Lung (tissue), 12 donors: Measurements from ENCODE around the gene PCBP3. TPM values are rescaled to one million over a fixed set of nuclear protein-coding genes. Genes with fewer than 3 reads are reported as not detected.
"Not testable (repeated sequence)": the region's sequence is repeated elsewhere in the genome, so short reads cannot be mapped to it uniquely, and the experiment has no call there.

Source experiments
- ATAC-seq: fragments of 200-7000 bp; cut with Tn5 transposase; one replicate; pipeline ENCODE4 v1.9.1; 2020; ENCODE audit warnings: moderate number of reproducible peaks; ENCODE audit not compliant: insufficient read depth, low FRiP score
- DNase-seq, 3 donors: peaks; one replicate each; pipeline ENCODE4 v3.0.0-alpha.2; 2013 to 2017
- H3K27ac ChIP-seq, 2 donors: one replicate each; pipeline ENCODE4 v1.5.1; 2013; ENCODE audit warnings: mild to moderate bottlenecking in 2 of 2, moderate library complexity in 2 of 2, control low read depth in 1 of 2, inconsistent platforms in 1 of 2, low read depth in 1 of 2, low read length in 1 of 2
- H3K27me3 ChIP-seq, 3 donors: one replicate each; pipeline ENCODE4 v1.5.1; 2013; ENCODE audit warnings: low read length in 2 of 3; ENCODE audit not compliant: control insufficient read depth in 3 of 3, insufficient read depth in 3 of 3
- H3K36me3 ChIP-seq, 4 donors: one replicate each; pipeline ENCODE4 v1.5.1; 2013; ENCODE audit warnings: low read length in 4 of 4, mild to moderate bottlenecking in 1 of 4, moderate library complexity in 1 of 4; ENCODE audit not compliant: control insufficient read depth in 4 of 4, insufficient read depth in 4 of 4
- H3K4me1 ChIP-seq, 5 donors: one replicate each; pipeline ENCODE4 v1.5.1; 2013; ENCODE audit warnings: low read length in 5 of 5, mild to moderate bottlenecking in 2 of 5, moderate library complexity in 1 of 5; ENCODE audit not compliant: control insufficient read depth in 5 of 5, insufficient read depth in 5 of 5
- H3K4me3 ChIP-seq: one replicate; pipeline ENCODE4 v1.5.1; 2013; ENCODE audit warnings: mild to moderate bottlenecking, control low read depth, moderate library complexity
- H3K9ac ChIP-seq, 2 donors: one replicate each; pipeline ENCODE4 v1.5.1; 2013; ENCODE audit warnings: low read length in 2 of 2, control low read depth in 1 of 2; ENCODE audit not compliant: insufficient read depth in 1 of 2
- H3K9me3 ChIP-seq, 4 donors: one replicate each; pipeline ENCODE4 v1.5.1; 2013; ENCODE audit warnings: low read length in 3 of 4, mild to moderate bottlenecking in 1 of 4, moderate library complexity in 1 of 4; ENCODE audit not compliant: control insufficient read depth in 4 of 4, insufficient read depth in 3 of 4
- WGBS, 2 donors: extraction: QIAGEN DNeasy Blood & Tissue Kit; methylation state at CpG; one replicate each; pipeline ENCODE4 v1.1.7; 2013; 5-methylcytosine and 5-hydroxymethylcytosine counted together
- polyA plus RNA-seq, 2 donors: library from polyadenylated mRNA; stranded (reverse); fragments of 200-250 nt; gene quantifications; one replicate each; pipeline ENCODE4 v1.2.1, GENCODE V29; 2013
- total RNA-seq, 2 donors: library from RNA; depleted of rRNA in 1 of 2; stranded (reverse); fragments of >200 nt in 1 of 2; gene quantifications; one replicate each; pipeline ENCODE4 v1.2.1, GENCODE V29; 2014 to 2021
- TF ChIP-seq, protein P1 (sequence below): IDR thresholded peaks from 2 replicates; pipeline ENCODE4 v1.5.1; 2012; ENCODE audit warnings: mild to moderate bottlenecking; ENCODE audit errors: control extremely low read depth, extremely low read depth
- donor health status: control.
- donor health status: control.
- donor health status: Bipolar disorder and iron deficiency.
- donor health status: healthy.
- donor health status: DM: yes; HTN: yes; CAD: no.

Gene PCBP3
- total and polyA plus RNA-seq, 4 donors, result 1.6 to 8.2 (median 3.1) TPM

DNA sequence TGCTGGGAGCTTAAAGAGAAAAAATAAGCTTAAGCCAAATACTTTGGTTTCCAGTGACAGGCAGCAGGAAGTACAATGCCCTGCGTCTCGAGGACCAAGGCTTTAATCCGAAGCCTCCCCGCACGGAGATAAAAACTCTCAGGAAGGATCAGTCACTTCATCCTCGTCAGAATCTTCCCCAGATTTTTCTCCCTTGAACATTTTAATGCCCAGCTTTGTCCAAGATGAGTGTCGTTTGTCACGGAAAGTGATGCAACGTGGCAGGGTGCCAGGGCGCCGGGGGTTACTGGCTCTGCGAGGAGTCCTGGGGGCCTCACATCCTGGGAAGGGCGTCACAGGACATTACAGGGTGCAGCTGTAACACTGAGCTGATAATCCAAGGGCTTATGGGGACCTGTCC, 25.2 kb upstream of the PCBP3 start:
- Histone ChIP-seq H3K36me3 (no peaks in the 10 kb centered on the region), H3K27me3 (no peaks in the 10 kb centered on the region), H3K9ac (no peak overlapping the region), H3K4me1 (peaks cover 0 to 19% (median 0%) of the 10 kb centered on the region in 5 donors), H3K27ac (no peak overlapping the region), H3K4me3 (no peak overlapping the region), H3K9me3 (peaks cover 0 to 12% (median 0%) of the 10 kb centered on the region in 4 donors)
- ATAC-seq (no peak), DNase-seq (peak; percentile 59 to 75 (median 65))
- WGBS, 2 donors, result 13 to 19% methylated on average over 13 of the region's 13 CpGs
- TF ChIP-seq, protein P1, sequence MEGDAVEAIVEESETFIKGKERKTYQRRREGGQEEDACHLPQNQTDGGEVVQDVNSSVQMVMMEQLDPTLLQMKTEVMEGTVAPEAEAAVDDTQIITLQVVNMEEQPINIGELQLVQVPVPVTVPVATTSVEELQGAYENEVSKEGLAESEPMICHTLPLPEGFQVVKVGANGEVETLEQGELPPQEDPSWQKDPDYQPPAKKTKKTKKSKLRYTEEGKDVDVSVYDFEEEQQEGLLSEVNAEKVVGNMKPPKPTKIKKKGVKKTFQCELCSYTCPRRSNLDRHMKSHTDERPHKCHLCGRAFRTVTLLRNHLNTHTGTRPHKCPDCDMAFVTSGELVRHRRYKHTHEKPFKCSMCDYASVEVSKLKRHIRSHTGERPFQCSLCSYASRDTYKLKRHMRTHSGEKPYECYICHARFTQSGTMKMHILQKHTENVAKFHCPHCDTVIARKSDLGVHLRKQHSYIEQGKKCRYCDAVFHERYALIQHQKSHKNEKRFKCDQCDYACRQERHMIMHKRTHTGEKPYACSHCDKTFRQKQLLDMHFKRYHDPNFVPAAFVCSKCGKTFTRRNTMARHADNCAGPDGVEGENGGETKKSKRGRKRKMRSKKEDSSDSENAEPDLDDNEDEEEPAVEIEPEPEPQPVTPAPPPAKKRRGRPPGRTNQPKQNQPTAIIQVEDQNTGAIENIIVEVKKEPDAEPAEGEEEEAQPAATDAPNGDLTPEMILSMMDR, result no peak

DNA sequence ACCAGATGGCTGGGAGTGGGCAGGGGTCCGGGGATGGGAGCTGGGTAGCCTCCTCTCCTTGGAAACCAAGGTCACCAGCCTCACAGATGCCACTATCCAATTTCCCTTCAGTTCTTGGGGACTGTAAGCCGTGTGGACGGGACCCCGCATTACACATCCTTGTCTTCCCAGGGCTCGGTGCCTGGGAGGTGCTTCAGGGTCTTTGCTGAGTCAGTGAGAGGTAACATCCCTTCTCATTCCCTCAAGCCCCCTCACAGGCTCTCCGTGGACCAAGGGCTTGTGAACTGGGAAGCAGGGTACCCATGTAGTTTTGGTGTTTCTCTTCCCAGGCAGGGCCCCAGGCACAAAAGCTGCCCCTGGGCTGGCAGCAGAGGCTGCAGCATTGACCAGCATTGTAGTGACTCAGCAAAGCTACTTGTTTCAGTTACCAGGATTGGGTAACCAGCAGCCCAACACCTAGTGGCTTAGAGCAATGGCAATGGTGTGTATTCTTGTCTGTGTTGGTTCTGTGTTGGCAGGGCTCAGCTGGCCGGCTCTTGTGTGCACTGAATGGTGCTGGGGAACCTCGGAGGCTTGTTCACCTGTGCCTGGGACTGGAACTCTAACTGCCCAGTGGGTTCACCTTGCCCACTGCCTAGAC, 24.6 kb upstream of the PCBP3 start:
- Histone ChIP-seq H3K4me1 (peaks cover 0 to 19% (median 0%) of the 10 kb centered on the region in 5 donors), H3K4me3 (no peak overlapping the region), H3K27me3 (no peaks in the 10 kb centered on the region), H3K36me3 (no peaks in the 10 kb centered on the region), H3K9ac (no peak overlapping the region), H3K9me3 (peaks cover 0 to 12% (median 0%) of the 10 kb centered on the region in 4 donors), H3K27ac (no peak overlapping the region)
- 75 to 87% methylated on average over 8 of the region's 8 CpGs for WGBS, 2 donors
- TF ChIP-seq, protein P1, result no peak
- ATAC-seq, result no peak
- no peak for DNase-seq

DNA sequence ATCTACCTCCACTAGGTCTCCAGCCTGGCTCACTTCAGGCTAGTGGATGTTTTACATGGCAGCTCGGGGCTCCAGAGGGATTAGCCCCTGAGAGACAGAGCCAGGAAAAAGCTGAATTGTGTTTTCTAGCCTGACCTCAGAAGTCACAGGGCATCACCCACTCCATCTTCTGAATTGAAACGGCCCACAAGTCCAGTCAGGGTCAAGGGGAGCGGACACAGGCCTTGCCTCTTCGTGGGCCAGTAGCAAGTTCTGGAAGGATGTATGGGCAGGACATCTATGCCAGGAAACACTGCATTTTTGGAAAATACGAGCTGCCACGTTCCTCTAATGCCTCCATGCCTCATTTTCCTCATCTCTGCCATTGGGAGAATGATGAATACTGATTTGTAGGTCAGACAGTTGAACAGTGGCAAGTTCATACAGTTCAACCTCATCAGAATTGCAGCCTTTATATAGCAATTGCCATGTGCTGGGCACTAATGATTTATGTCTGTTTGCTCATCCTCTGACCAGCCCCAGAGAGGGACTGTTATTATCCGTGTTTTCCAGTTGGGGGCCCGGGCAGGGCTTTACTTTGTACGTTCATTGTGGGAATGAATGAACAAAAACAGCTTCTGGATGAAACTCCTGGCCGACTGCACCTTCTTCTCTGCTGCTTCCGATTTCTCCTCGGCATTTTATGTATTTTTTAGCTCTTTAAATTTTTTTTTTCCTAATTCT, 23.2 kb upstream of the PCBP3 start:
- Histone ChIP-seq H3K27me3 (no peaks in the 10 kb centered on the region), H3K9me3 (peaks cover 0 to 9% (median 0%) of the 10 kb centered on the region in 4 donors), H3K4me1 (peaks cover 0 to 19% (median 0%) of the 10 kb centered on the region in 5 donors), H3K9ac (no peak overlapping the region), H3K4me3 (no peak overlapping the region), H3K27ac (no peak overlapping the region), H3K36me3 (no peaks in the 10 kb centered on the region)
- ATAC-seq (no peak), DNase-seq (no peak)
- TF ChIP-seq, protein P1, result no peak
- WGBS, 2 donors, result 72 to 80% methylated on average over 12 of the region's 12 CpGs

DNA sequence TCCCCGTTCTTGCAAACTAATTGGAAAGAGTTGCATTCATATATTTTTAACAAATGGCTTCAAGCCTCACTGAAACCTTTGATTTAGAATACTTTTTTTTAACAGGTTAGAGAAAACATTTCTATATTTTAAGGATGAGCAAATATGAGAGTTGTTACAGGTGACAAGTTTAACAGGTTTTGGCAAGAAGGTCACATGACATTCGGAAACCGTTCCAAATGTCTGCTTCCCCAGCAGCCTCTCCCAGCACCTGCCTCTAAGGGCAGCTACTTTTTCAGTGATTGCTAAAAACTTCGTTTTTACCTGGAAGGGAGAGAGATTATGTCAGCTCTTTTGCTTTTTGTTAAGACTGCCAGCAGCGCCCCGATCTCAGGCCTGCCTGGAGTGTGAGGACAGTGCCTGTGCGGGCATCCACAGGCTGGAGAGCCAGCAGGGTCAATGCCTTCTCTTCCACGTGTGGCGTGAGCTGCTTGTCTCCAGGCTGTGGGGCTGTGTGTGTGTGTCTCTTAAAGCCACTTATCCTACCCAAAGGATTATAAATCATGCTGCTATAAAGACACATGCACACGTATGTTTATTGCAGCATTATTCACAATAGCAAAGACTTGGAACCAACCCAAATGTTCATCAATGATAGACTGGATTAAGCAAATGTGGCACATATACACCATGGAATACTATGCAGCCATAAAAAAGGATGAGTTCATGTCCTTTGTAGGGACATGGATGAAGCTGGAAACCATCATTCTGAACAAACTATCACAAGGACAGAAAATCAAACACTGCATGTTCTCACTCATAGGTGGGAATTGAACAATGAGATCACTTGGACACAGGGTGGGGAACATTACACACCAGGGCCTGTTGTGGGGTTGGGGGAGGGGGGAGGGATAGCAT, 21.8 kb upstream of the PCBP3 start:
- H3K9ac ChIP-seq, H3K9me3 ChIP-seq, H3K27me3 ChIP-seq, ATAC-seq, H3K27ac ChIP-seq, H3K4me3 ChIP-seq, H3K36me3 ChIP-seq: not testable (repeated sequence)
- 61 to 76% methylated on average over 10 of the region's 10 CpGs for WGBS, 2 donors
- H3K4me1 ChIP-seq, result peaks cover 0 to 19% (median 0%) of the 10 kb centered on the region in 5 donors
- DNase-seq, result peak in 1 of 3 donors; percentile 43
